ENCODE data around the gene IRAK2. TPM values are rescaled to one million over a fixed set of nuclear protein-coding genes. Genes with fewer than 3 reads are reported as not detected.

Gene IRAK2
- polyA plus RNA-seq, 1 experiment: 2.5 TPM

GRCh38 chr3:10205451-10206165 lies 40.9 kb downstream of the IRAK2 start:
- no peak overlapping the region for H3K4me3 ChIP-seq (ENCODE audit: low read depth, low read length)
- ChIA-PET POLR2A (no interaction called here), CTCF (interaction anchor here (1.2 to 2.6 kb wide), 3 partner anchors 11 to 20 kb away, joined by 3 to 15 read pairs (median 6); no protein-coding TSS in a partner anchor)

GRCh38 chr3:10206166-10206511 lies 41.4 kb downstream of the IRAK2 start:
- Histone ChIP-seq H3K27me3 (ENCODE audit: control insufficient read depth, insufficient read depth, low read length) (no peaks in the 10 kb centered on the region), H3K36me3 (ENCODE audit: control insufficient read depth, insufficient read depth, low read length) (peaks cover under 1% of the 10 kb centered on the region; the same call in 1 of the 2 replicates), H3K4me3 (ENCODE audit: low read depth, low read length) (no peak overlapping the region)
- ChIA-PET POLR2A (no interaction called here), CTCF (interaction anchor here (0.7 to 1.2 kb wide), 3 partner anchors 13 to 360 kb away, joined by 3 read pairs; no protein-coding TSS in a partner anchor)
- no peak for DNase-seq (ENCODE audit: low read depth)
- TF ChIP-seq CTCF (IDR thresholded peaks at IDR 0.05; ENCODE audit: insufficient read depth, low read depth, low read length): no peak

More at GRCh38 chr3:10205451-10206165, 40.9 kb downstream of the IRAK2 start:
- peak; percentile 73 for DNase-seq (ENCODE audit: low read depth)
- Histone ChIP-seq H3K27me3 (ENCODE audit: control insufficient read depth, insufficient read depth, low read length) (no peaks in the 10 kb centered on the region), H3K36me3 (ENCODE audit: control insufficient read depth, insufficient read depth, low read length) (peaks cover 1% of the 10 kb centered on the region; the same call in 1 of the 2 replicates)
- TF ChIP-seq CTCF (IDR thresholded peaks at IDR 0.05; ENCODE audit: insufficient read depth, low read depth, low read length): no peak

- TF ChIP-seq CTCF (IDR thresholded peaks at IDR 0.05; ENCODE audit: insufficient read depth, low read depth, low read length): no peak
- no peaks in the 10 kb centered on the region for H3K36me3 ChIP-seq (ENCODE audit: control insufficient read depth, insufficient read depth, low read length)
- ChIA-PET POLR2A (no interaction called here), CTCF (interaction anchor here (0.9 kb wide), 1 partner anchor 49 kb away, joined by 3 read pairs; the partner anchor contains the start of gene IRAK2)
- DNase-seq (ENCODE audit: low read depth): no peak
- no peak overlapping the region for H3K4me3 ChIP-seq (ENCODE audit: low read depth, low read length)
- H3K27me3 ChIP-seq (ENCODE audit: control insufficient read depth, insufficient read depth, low read length): no peaks in the 10 kb centered on the region
These were observed 48.6 kb downstream of the IRAK2 start for GRCh38 chr3:10213156-10213792.

- no peaks in the 10 kb centered on the region for H3K27me3 ChIP-seq (ENCODE audit: control insufficient read depth, insufficient read depth, low read length)
- H3K36me3 ChIP-seq (ENCODE audit: control insufficient read depth, insufficient read depth, low read length): no peaks in the 10 kb centered on the region
- no peak for DNase-seq (ENCODE audit: low read depth)
- TF ChIP-seq CTCF (IDR thresholded peaks at IDR 0.05; ENCODE audit: insufficient read depth, low read depth, low read length): no peak
- POLR2A ChIA-PET: no interaction called here
- CTCF ChIA-PET: no interaction called here
- no peak overlapping the region for H3K4me3 ChIP-seq (ENCODE audit: low read depth, low read length)
These were observed 51.1 kb downstream of the IRAK2 start for GRCh38 chr3:10215578-10216368.

GRCh38 chr3:10217359-10217758 lies 52.6 kb downstream of the IRAK2 start:
- POLR2A ChIA-PET: no interaction called here
- TF ChIP-seq CTCF (IDR thresholded peaks at IDR 0.05; ENCODE audit: insufficient read depth, low read depth, low read length): no peak
- Histone ChIP-seq H3K4me3 (ENCODE audit: low read depth, low read length) (no peak overlapping the region), H3K36me3 (ENCODE audit: control insufficient read depth, insufficient read depth, low read length) (no peaks in the 10 kb centered on the region), H3K27me3 (ENCODE audit: control insufficient read depth, insufficient read depth, low read length) (no peaks in the 10 kb centered on the region)
- no peak for DNase-seq (ENCODE audit: low read depth)
- CTCF ChIA-PET: interaction anchor here (1.0 to 1.1 kb wide), 2 partner anchors 24 to 66 kb away, joined by 3 to 4 read pairs; no protein-coding TSS in a partner anchor
